DND-41 (cell line): ENCODE measurements around the gene TSPAN5.

ENCODE experiments used
- ATAC-seq: fragments of 200-7000 bp; cut with Tn5 transposase; 3 replicates; pipeline ENCODE4 v1.9.1; 2021; ENCODE audit warnings: low read depth; ENCODE audit not compliant: insufficient read depth
- DNase-seq: peaks from one replicate; pipeline ENCODE4 v3.0.0-alpha.2; 2020
- H2AFZ ChIP-seq: 2 replicates; pipeline ENCODE4 v1.6.0; 2012; ENCODE audit warnings: low read depth, low read length
- H3K27ac ChIP-seq: 2 replicates; pipeline ENCODE4 v1.5.1; 2012; ENCODE audit warnings: low read length, inconsistent platforms
- H3K27me3 ChIP-seq: fragments of 200-600 bp; sonication (generic); 2 replicates; pipeline ENCODE4 v1.6.0; 2012; ENCODE audit warnings: low read length, mild to moderate bottlenecking, inconsistent platforms; ENCODE audit not compliant: insufficient read depth, poor library complexity
- H3K36me3 ChIP-seq: 2 replicates; pipeline ENCODE4 v1.5.1; 2012; ENCODE audit warnings: low read length, inconsistent platforms; ENCODE audit not compliant: insufficient read depth
- H3K4me1 ChIP-seq: 2 replicates; pipeline ENCODE4 v1.5.1; 2012; ENCODE audit warnings: mild to moderate bottlenecking, low read length; ENCODE audit not compliant: insufficient read depth
- H3K4me2 ChIP-seq: 2 replicates; pipeline ENCODE4 v1.6.0; 2012; ENCODE audit warnings: mild to moderate bottlenecking, moderate library complexity, low read length, inconsistent platforms; ENCODE audit not compliant: insufficient read depth
- H3K4me3 ChIP-seq, 2 experiments: fragments of 200-600 bp in 1 of 2; shearing (Covaris generic) in 1 of 2; 2 replicates each; pipeline ENCODE4 v1.5.1; 2012 to 2016; ENCODE audit warnings: inconsistent platforms in 2 of 2, low read length in 2 of 2, mild to moderate bottlenecking in 2 of 2, low read depth in 1 of 2, moderate library complexity in 1 of 2
- H3K79me2 ChIP-seq: 2 replicates; pipeline ENCODE4 v1.6.0; 2012; ENCODE audit warnings: low read length, inconsistent platforms; ENCODE audit not compliant: insufficient read depth
- H3K9ac ChIP-seq: 2 replicates; pipeline ENCODE4 v1.6.0; 2012; ENCODE audit warnings: low read depth, mild to moderate bottlenecking, inconsistent platforms, low read length, moderate library complexity
- H3K9me3 ChIP-seq: 2 replicates; pipeline ENCODE4 v1.5.1; 2012; ENCODE audit warnings: low read length, moderate library complexity, mild to moderate bottlenecking, inconsistent platforms; ENCODE audit not compliant: insufficient read depth, severe bottlenecking
- H4K20me1 ChIP-seq: 2 replicates; pipeline ENCODE4 v1.6.0; 2012; ENCODE audit warnings: low read length; ENCODE audit not compliant: insufficient read depth
- EZH2 ChIP-seq: IDR thresholded peaks from 3 replicates; pipeline ENCODE4 v1.6.1; 2012; ENCODE audit warnings: borderline replicate concordance, low read depth, mild to moderate bottlenecking, moderate library complexity, low read length, inconsistent platforms; ENCODE audit not compliant: severe bottlenecking
- TF ChIP-seq, protein P1 (sequence below): IDR thresholded peaks from 2 replicates; pipeline ENCODE4 v1.5.1; 2012; ENCODE audit warnings: borderline replicate concordance, low read length, moderate library complexity, mild to moderate bottlenecking; ENCODE audit not compliant: poor library complexity, severe bottlenecking; ENCODE audit errors: extremely low read depth

TSPAN5 gene

DNA sequence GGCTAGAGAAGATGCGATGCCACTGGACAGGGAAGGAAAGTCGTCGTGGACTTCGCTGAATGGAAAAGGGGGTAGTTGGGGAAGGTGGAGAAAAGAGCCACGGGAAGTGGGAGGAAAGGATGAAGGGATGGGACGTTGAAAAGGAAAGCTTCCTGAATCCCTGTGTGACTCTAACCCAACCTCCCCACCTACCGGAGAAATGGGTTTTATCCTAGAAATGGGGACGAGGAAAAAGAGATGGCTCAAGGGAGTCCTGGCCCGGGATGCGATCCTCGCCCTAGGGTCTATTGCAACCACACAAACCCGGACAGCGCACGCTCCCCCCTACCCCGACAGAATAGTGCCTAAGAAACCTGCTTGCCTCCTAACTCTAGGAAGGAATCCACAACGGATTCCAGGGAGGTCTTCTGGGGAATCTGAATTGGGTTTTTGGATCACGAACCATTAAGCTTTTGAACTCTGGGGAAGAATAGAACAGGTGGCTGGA, 738 bp upstream of the TSPAN5 start:
- Histone ChIP-seq H3K4me1 (no peaks in the 10 kb centered on the region; the same call in 1 of the 2 replicates), H3K79me2 (no peaks in the 10 kb centered on the region), H3K4me3 (no peak overlapping the region), H3K27me3 (no peaks in the 10 kb centered on the region), H3K4me2 (no peak overlapping the region), H4K20me1 (no peaks in the 10 kb centered on the region), H3K9ac (no peak overlapping the region), H2AFZ (no peak overlapping the region), H3K36me3 (no peaks in the 10 kb centered on the region), H3K9me3 (peaks cover 15% of the 10 kb centered on the region), H3K27ac (no peak overlapping the region)
- no peak for TF ChIP-seq EZH2
- TF ChIP-seq, protein P1, sequence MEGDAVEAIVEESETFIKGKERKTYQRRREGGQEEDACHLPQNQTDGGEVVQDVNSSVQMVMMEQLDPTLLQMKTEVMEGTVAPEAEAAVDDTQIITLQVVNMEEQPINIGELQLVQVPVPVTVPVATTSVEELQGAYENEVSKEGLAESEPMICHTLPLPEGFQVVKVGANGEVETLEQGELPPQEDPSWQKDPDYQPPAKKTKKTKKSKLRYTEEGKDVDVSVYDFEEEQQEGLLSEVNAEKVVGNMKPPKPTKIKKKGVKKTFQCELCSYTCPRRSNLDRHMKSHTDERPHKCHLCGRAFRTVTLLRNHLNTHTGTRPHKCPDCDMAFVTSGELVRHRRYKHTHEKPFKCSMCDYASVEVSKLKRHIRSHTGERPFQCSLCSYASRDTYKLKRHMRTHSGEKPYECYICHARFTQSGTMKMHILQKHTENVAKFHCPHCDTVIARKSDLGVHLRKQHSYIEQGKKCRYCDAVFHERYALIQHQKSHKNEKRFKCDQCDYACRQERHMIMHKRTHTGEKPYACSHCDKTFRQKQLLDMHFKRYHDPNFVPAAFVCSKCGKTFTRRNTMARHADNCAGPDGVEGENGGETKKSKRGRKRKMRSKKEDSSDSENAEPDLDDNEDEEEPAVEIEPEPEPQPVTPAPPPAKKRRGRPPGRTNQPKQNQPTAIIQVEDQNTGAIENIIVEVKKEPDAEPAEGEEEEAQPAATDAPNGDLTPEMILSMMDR: no peak
- DNase-seq (no peak), ATAC-seq (no peak)

DNA sequence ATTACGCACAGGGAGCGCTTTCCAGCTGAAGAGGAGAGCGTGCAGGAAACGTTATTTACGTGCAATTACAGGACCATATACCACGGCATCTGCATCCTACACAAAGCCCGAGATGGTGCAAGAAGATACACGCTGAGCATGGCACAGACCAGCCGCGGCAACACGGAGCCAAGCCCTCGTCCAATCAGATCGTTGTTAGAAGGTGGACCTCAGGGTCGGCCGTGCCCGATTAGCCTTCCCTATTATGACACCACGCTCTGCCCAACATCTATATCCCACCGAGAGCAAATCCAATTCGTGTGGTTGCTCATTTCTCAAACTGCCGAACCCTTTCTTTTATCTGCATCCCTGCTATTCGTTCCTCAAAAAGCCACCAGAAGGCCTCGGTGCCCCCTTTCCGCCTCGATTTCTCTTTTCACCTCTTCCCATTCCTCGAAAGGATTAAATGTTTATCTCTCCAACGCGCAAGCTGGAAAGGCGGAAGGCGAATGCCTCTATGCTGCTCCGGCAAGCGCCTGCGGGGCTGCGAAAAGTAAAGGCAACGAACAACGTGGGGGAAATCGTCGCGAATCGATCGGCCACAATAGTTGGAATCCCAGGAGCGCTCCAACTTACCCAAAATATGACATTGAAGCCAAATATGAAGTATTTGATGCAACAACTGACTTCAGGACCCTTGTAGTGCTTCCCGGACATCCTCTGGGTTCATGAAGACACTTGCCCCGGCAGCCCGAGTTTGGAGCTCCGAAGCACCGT, 702 bp downstream of the TSPAN5 start:
- Histone ChIP-seq H3K9me3 (peaks cover 10% of the 10 kb centered on the region), H3K4me2 (no peak overlapping the region), H3K27ac (no peak overlapping the region), H3K79me2 (no peaks in the 10 kb centered on the region), H3K36me3 (no peaks in the 10 kb centered on the region), H3K4me3 (no peak overlapping the region), H3K4me1 (no peaks in the 10 kb centered on the region), H3K9ac (no peak overlapping the region), H2AFZ (no peak overlapping the region), H3K27me3 (no peaks in the 10 kb centered on the region), H4K20me1 (no peaks in the 10 kb centered on the region)
- no peak for TF ChIP-seq EZH2
- TF ChIP-seq, protein P1: no peak
- DNase-seq (no peak), ATAC-seq (no peak)

DNA sequence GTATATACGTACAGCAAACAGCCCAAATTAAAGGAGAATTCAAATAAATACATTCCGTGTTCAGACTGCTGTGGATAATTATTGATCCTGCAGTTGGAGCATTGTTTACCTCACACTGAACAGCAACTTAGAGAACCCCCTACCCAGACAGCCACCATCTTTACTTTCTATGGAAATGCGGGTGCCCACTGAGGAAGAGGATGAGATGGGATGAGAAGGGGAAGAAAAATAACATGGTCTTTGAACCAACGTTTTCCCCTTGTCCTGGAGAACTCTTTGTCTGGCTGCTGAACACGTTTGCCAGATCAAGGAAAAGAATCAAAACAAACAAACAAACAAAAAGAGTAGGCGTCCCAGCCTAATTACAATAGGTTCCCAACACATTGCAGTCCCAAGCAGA, 1.5 kb downstream of the TSPAN5 start:
- H3K36me3 ChIP-seq: no peaks in the 10 kb centered on the region
- DNase-seq: no peak
- TF ChIP-seq EZH2: no peak
- TF ChIP-seq, protein P1: no peak
- H4K20me1 ChIP-seq: no peaks in the 10 kb centered on the region
- no peaks in the 10 kb centered on the region for H3K4me1 ChIP-seq
- H3K4me3 ChIP-seq: no peak overlapping the region
- peaks cover 10% of the 10 kb centered on the region for H3K9me3 ChIP-seq
- H3K4me2 ChIP-seq: no peak overlapping the region
- ATAC-seq: no peak
- H3K79me2 ChIP-seq: no peaks in the 10 kb centered on the region
- H2AFZ ChIP-seq: no peak overlapping the region
- H3K27me3 ChIP-seq: no peaks in the 10 kb centered on the region
- H3K27ac ChIP-seq: no peak overlapping the region
- H3K9ac ChIP-seq: no peak overlapping the region
